HepG2 (cell line): Measurements from ENCODE around the gene CAB39. TPM values are rescaled to one million over a fixed set of nuclear protein-coding genes. Genes with fewer than 3 reads are reported as not detected.

Source experiments
- ATAC-seq: fragments of 200-7000 bp; cut with Tn5 transposase; 3 replicates; pipeline ENCODE4 v1.9.1; 2020; ENCODE audit warnings: mild to moderate bottlenecking, moderate library complexity
- BruUV-seq: library from RNA; stranded (reverse); fragments of 400-500 nt; replicated peaks from 2 replicates; lab custom pipeline; 2021; lab: Mats Ljungman, UMichigan
- CTCF ChIA-PET: fragments of 300-600 bp; formaldehyde crosslinking; extraction: SDS; loops from one replicate; lab custom pipeline; 2021; ENCODE audit warnings: low total read pairs, inconsistent platforms, low intra/inter-chr PET ratio; lab: Yijun Ruan, JAX
- POLR2A ChIA-PET: fragments of 350-600 bp; sonication (Branson Sonifier 250); formaldehyde crosslinking; loops from one replicate; lab custom pipeline; 2020; ENCODE audit warnings: antibody characterized with exemption, inconsistent platforms; lab: Yijun Ruan, JAX
- DNase-seq: peaks from one replicate; pipeline ENCODE4 v3.0.0-alpha.2; 2015; ENCODE audit warnings: low spot score
- FAIRE-seq: peaks from 3 replicates; lab custom pipeline; 2011; peaks lifted over from hg19 to GRCh38; lab: Jason Lieb, UNC
- H2AFZ ChIP-seq: one replicate; pipeline ENCODE4 v1.6.1; 2011; ENCODE audit warnings: low read length, inconsistent platforms
- H3K27ac ChIP-seq: fragments of 300-600 bp; 3 replicates; pipeline ENCODE4 v1.8.0; 2011; ENCODE audit warnings: mixed run types, mild to moderate bottlenecking, mixed read lengths, low read length, inconsistent platforms; ENCODE audit not compliant: insufficient read depth; ENCODE audit errors: extremely low read length
- H3K27me3 ChIP-seq, 2 experiments: fragments of 200-600 bp in 1 of 2; 2 replicates in 1 of 2; 3 replicates in 1 of 2; pipeline versions ENCODE4 v1.6.0 to v1.8.0; 2011; ENCODE audit warnings: low read length in 2 of 2, mild to moderate bottlenecking in 2 of 2, moderate library complexity in 2 of 2, inconsistent platforms in 1 of 2; ENCODE audit not compliant: insufficient read depth in 2 of 2, control insufficient read depth in 1 of 2
- H3K36me3 ChIP-seq, 2 experiments: fragments of 200-600 bp in 1 of 2; replicated peaks in 1 of 2; 2 replicates in 1 of 2; 3 replicates in 1 of 2; pipeline versions ENCODE4 v1.5.1 to v1.8.0; 2011; ENCODE audit warnings: low read length in 2 of 2, inconsistent platforms in 1 of 2; ENCODE audit not compliant: insufficient read depth in 2 of 2, control insufficient read depth in 1 of 2
- H3K4me1 ChIP-seq: 2 replicates; pipeline ENCODE4 v1.5.1; 2012; ENCODE audit warnings: low read length, inconsistent platforms; ENCODE audit not compliant: insufficient read depth
- H3K4me2 ChIP-seq: 2 replicates; pipeline ENCODE4 v1.6.0; 2011; ENCODE audit warnings: low read depth, low read length, inconsistent platforms
- H3K4me3 ChIP-seq, 3 experiments: fragments of 200-600 bp in 1 of 3; sonication (generic), shearing (Covaris generic) in 1 of 3; replicated peaks in 1 of 3; 2 replicates each; pipeline ENCODE4 v1.5.1; 2011 to 2016; ENCODE audit warnings: low read length in 3 of 3, inconsistent platforms in 2 of 3, low read depth in 2 of 3, mild to moderate bottlenecking in 2 of 3, control low read depth in 1 of 3, mixed read lengths in 1 of 3; ENCODE audit not compliant: insufficient read depth in 1 of 3
- H3K79me2 ChIP-seq: one replicate; pipeline ENCODE4 v1.6.1; 2011; ENCODE audit warnings: low read length, inconsistent platforms; ENCODE audit not compliant: insufficient read depth
- H3K9ac ChIP-seq: 2 replicates; pipeline ENCODE4 v1.6.0; 2011; ENCODE audit warnings: mild to moderate bottlenecking, low read depth, low read length, inconsistent platforms; ENCODE audit not compliant: insufficient read depth
- H3K9me3 ChIP-seq: 2 replicates; pipeline ENCODE4 v1.5.1; 2012; ENCODE audit warnings: mild to moderate bottlenecking, low read length
- H4K20me1 ChIP-seq: 2 replicates; pipeline ENCODE4 v1.6.0; 2011; ENCODE audit warnings: inconsistent platforms, mild to moderate bottlenecking, low read length, moderate library complexity; ENCODE audit not compliant: insufficient read depth
- ARID3A ChIP-seq: IDR thresholded peaks from 2 replicates; pipeline ENCODE4 v1.6.1; 2012; ENCODE audit warnings: low read depth, low read length, improper control_type of control experiment
- GPN1 ChIP-seq: sonication (generic); formaldehyde crosslinking; IDR thresholded peaks from 2 replicates; pipeline ENCODE4 v1.5.1; 2020; ENCODE audit warnings: missing genetic modification reagents, borderline replicate concordance
- YY1 ChIP-seq: IDR thresholded peaks from 2 replicates; pipeline ENCODE4 v1.6.1; 2011; ENCODE audit warnings: low read length, low read depth, moderate library complexity, mild to moderate bottlenecking; ENCODE audit not compliant: insufficient read depth, insufficient replicate concordance
- ZFP62 ChIP-seq: sonication (generic); formaldehyde crosslinking; IDR thresholded peaks from 2 replicates; pipeline ENCODE4 v1.4.0; 2020; ENCODE audit warnings: missing genetic modification reagents
- ZNF281 ChIP-seq: sonication (generic); formaldehyde crosslinking; IDR thresholded peaks from 2 replicates; pipeline ENCODE4 v1.4.0; 2020; ENCODE audit warnings: missing genetic modification reagents, borderline replicate concordance
- WGBS: methylation state at CpG from one replicate; pipeline ENCODE4 v1.1.6; 2017; ENCODE audit warnings: low lambda C conversion rate; 5-methylcytosine and 5-hydroxymethylcytosine counted together
- in situ Hi-C: cut with HindIII; loops from 2 replicates; pipeline ENCODE4 v1.10.0; 2017; ENCODE audit warnings: low pct_unique_long_range_greater_than_20kb; ENCODE audit not compliant: extremely low pct_ligation_motif_present
- intact Hi-C: fragments of 100-400 bp; cut with micrococcal nuclease; formaldehyde crosslinking; loops from one replicate; pipeline ENCODE4 v1.10.0; 2022; ENCODE audit not compliant: unreplicated experiment
- polyA plus RNA-seq, 8 experiments: library from polyadenylated mRNA; depleted of rRNA in 3 of 8; stranded (reverse) in 7 of 8; unstranded in 1 of 8; fragments of >200 nt; fragmentation: Illumina TruSeq in 4 of 8; extraction: Trizol in 4 of 8; gene quantifications; 2 replicates each; pipeline versions ENCODE4 v1.2.1 to v1.2.3, GENCODE V29; 2011 to 2016; ENCODE audit warnings: low read depth in 4 of 8, missing spikeins in 1 of 8, mixed read lengths in 1 of 8; ENCODE audit not compliant: insufficient read depth in 1 of 8
- total RNA-seq, 5 experiments: library from RNA; depleted of rRNA; stranded (reverse); fragments of >200 nt; fragmentation: Illumina TruSeq; extraction: Trizol; gene quantifications; 2 replicates each; pipeline ENCODE4 v1.2.3, GENCODE V29; 2016; ENCODE audit warnings: low read depth in 1 of 5

CAB39 gene
- total and polyA plus RNA-seq, 2 of the 13 experiments (the other 11 are each of a cell fraction or from before 2014, with no cell fraction given) = 19.3 to 45.3 TPM

- TF ChIP-seq ARID3A (no peak), ZNF281 (CRISPR knock-in tag) (no peak)
These were observed 45.5 kb upstream of the CAB39 start (continued) for GRCh38 chr2:230666885-230667712.

- DNase-seq = no peak
- ChIA-PET POLR2A (no interaction called here), CTCF (no interaction called here)
- no peak for ATAC-seq
- Histone ChIP-seq H4K20me1 (no peaks in the 10 kb centered on the region), H3K4me3 (no peak overlapping the region), H3K4me1 (peaks cover 11% of the 10 kb centered on the region), H3K27me3 (peaks cover 1 to 28% of the 10 kb centered on the region in 2 experiments; a peak in 1 of 5 replicates), H3K27ac (no peak overlapping the region), H3K9ac (no peak overlapping the region), H3K9me3 (no peaks in the 10 kb centered on the region), H3K36me3 (no peaks in the 10 kb centered on the region), H2AFZ (no peak overlapping the region), H3K79me2 (no peaks in the 10 kb centered on the region), H3K4me2 (no peak overlapping the region)
- 39% methylated on average over 12 of the region's 12 CpGs for WGBS
- in situ Hi-C loops = no loop called here
- no peak for FAIRE-seq
- TF ChIP-seq YY1 = no peak
- no peak for TF ChIP-seq GPN1
- no peak for TF ChIP-seq ZFP62
- intact Hi-C loops = no loop called here
- no TSS peak for BruUV-seq
These were observed 44.3 kb upstream of the CAB39 start for GRCh38 chr2:230668184-230668938.
